ENCODE data around the gene NACC2.

The NACC2 gene

GRCh38 chr9:136023410-136024225 lies 71.5 kb downstream of the NACC2 start:
- Histone ChIP-seq H4K8ac (ENCODE audit: low read depth, low read length) (peak overlapping the region; percentile 89), H3K23ac (ENCODE audit: low read depth, low read length, poor library complexity) (peak overlapping the region; percentile 89), H3K4me1 (ENCODE audit: control insufficient read depth in 2 of 2, insufficient read depth in 1 of 2, low read depth in 1 of 2, low read length in 2 of 2) (peaks cover 0 to 12% of the 10 kb centered on the region in 2 donors), H2BK15ac (ENCODE audit: low read length) (no peak overlapping the region), H3K27ac (replicated peaks; ENCODE audit: low read length) (no peak overlapping the region), H2BK120ac (ENCODE audit: low read depth, low read length) (no peak overlapping the region), H2AFZ (ENCODE audit: low read length) (no peak overlapping the region), H4K91ac (ENCODE audit: low read depth, low read length, poor library complexity) (no peak overlapping the region), H3K18ac (ENCODE audit: low read length) (peak overlapping the region; percentile 53), H3K4me2 (ENCODE audit: insufficient read depth, low read length, poor library complexity, severe bottlenecking) (no peak overlapping the region), H3K9me3 (replicated peaks in 1 of 2; ENCODE audit: control insufficient read depth in 2 of 2, insufficient read depth in 1 of 2, low read depth in 1 of 2, low read length in 2 of 2) (peaks cover 5 to 15% of the 10 kb centered on the region in 2 donors), H3K4me3 (ENCODE audit: low read length in 2 of 2) (no peak overlapping the region), H3K14ac (ENCODE audit: low read length) (peak overlapping the region; percentile 86), H2BK12ac (ENCODE audit: low read length) (peak overlapping the region; percentile 66), H3K9ac (ENCODE audit: low read depth, low read length, poor library complexity) (peak overlapping the region; percentile 80), H3K4ac (ENCODE audit: low read length) (peak overlapping the region; percentile 91), H2AK5ac (ENCODE audit: low read depth, low read length) (peak overlapping the region; percentile 54), H3K27me3 (ENCODE audit: control insufficient read depth in 3 of 3, insufficient read depth in 3 of 3, low read depth in 1 of 3, low read length in 3 of 3) (no peaks in the 10 kb centered on the region), H3K79me1 (ENCODE audit: low read depth, low read length) (peaks cover 5% of the 10 kb centered on the region), H2BK5ac (ENCODE audit: low read length) (no peak overlapping the region), H3K36me3 (replicated peaks in 1 of 2; ENCODE audit: control insufficient read depth in 2 of 2, insufficient read depth in 2 of 2, low read length in 2 of 2) (no peaks in the 10 kb centered on the region)
- DNase-seq (ENCODE audit: low spot score), result no peak
- 100% methylated on average over 1 of the region's 16 CpGs; no CpG with 5 or more reads in 1 of the 2 donors for WGBS, 2 donors (ENCODE audit: extremely low coverage in 2 of 2, insufficient read length in 2 of 2, insufficient replicate concordance in 1 of 2)

- H3K4me3 ChIP-seq (ENCODE audit: low read length in 2 of 2), result no peak overlapping the region
- H3K36me3 ChIP-seq (replicated peaks in 1 of 2; ENCODE audit: control insufficient read depth in 2 of 2, insufficient read depth in 2 of 2, low read length in 2 of 2), result no peaks in the 10 kb centered on the region
- no peak overlapping the region for H3K4ac ChIP-seq (ENCODE audit: low read length)
- no CpG with 5 or more reads among the region's 22 CpGs for WGBS, 2 donors (ENCODE audit: extremely low coverage in 2 of 2, insufficient read length in 2 of 2, insufficient replicate concordance in 1 of 2)
- H3K4me1 ChIP-seq (ENCODE audit: control insufficient read depth in 2 of 2, insufficient read depth in 1 of 2, low read depth in 1 of 2, low read length in 2 of 2), result peaks cover 0 to 12% of the 10 kb centered on the region in 2 donors
- no peak overlapping the region for H4K8ac ChIP-seq (ENCODE audit: low read depth, low read length)
- H2BK15ac ChIP-seq (ENCODE audit: low read length), result no peak overlapping the region
- H3K4me2 ChIP-seq (ENCODE audit: insufficient read depth, low read length, poor library complexity, severe bottlenecking), result no peak overlapping the region
- no peak overlapping the region for H3K27ac ChIP-seq (replicated peaks; ENCODE audit: low read length)
- H3K14ac ChIP-seq (ENCODE audit: low read length), result no peak overlapping the region
- DNase-seq (ENCODE audit: low spot score), result no peak
- H2AK5ac ChIP-seq (ENCODE audit: low read depth, low read length), result peak overlapping the region; percentile 21
- H4K91ac ChIP-seq (ENCODE audit: low read depth, low read length, poor library complexity), result no peak overlapping the region
- H3K18ac ChIP-seq (ENCODE audit: low read length), result peak overlapping the region; percentile 32
- no peak overlapping the region for H2BK12ac ChIP-seq (ENCODE audit: low read length)
- no peak overlapping the region for H3K9ac ChIP-seq (ENCODE audit: low read depth, low read length, poor library complexity)
- no peak overlapping the region for H2AFZ ChIP-seq (ENCODE audit: low read length)
- peaks cover 2% of the 10 kb centered on the region for H3K79me1 ChIP-seq (ENCODE audit: low read depth, low read length)
- H3K23ac ChIP-seq (ENCODE audit: low read depth, low read length, poor library complexity), result peak overlapping the region; percentile 14
- peaks cover 5 to 12% of the 10 kb centered on the region in 2 donors for H3K9me3 ChIP-seq (replicated peaks in 1 of 2; ENCODE audit: control insufficient read depth in 2 of 2, insufficient read depth in 1 of 2, low read depth in 1 of 2, low read length in 2 of 2)
- H2BK5ac ChIP-seq (ENCODE audit: low read length), result no peak overlapping the region
- H2BK120ac ChIP-seq (ENCODE audit: low read depth, low read length), result no peak overlapping the region
- H3K27me3 ChIP-seq (ENCODE audit: control insufficient read depth in 3 of 3, insufficient read depth in 3 of 3, low read depth in 1 of 3, low read length in 3 of 3), result no peaks in the 10 kb centered on the region
Observed at GRCh38 chr9:136022731-136023409, 72.2 kb downstream of the NACC2 start.

- H3K18ac ChIP-seq (ENCODE audit: low read length), result peak overlapping the region; percentile 33
- peak overlapping the region; percentile 61 for H3K14ac ChIP-seq (ENCODE audit: low read length)
- H3K4me3 ChIP-seq (ENCODE audit: low read length in 2 of 2), result no peak overlapping the region
- peaks cover 0 to 12% of the 10 kb centered on the region in 2 donors for H3K4me1 ChIP-seq (ENCODE audit: control insufficient read depth in 2 of 2, insufficient read depth in 1 of 2, low read depth in 1 of 2, low read length in 2 of 2)
- no peak overlapping the region for H3K4ac ChIP-seq (ENCODE audit: low read length)
- H2BK5ac ChIP-seq (ENCODE audit: low read length), result peak overlapping the region; percentile 14
- no peak overlapping the region for H4K8ac ChIP-seq (ENCODE audit: low read depth, low read length)
- H3K9ac ChIP-seq (ENCODE audit: low read depth, low read length, poor library complexity), result peak overlapping the region; percentile 73
- H3K23ac ChIP-seq (ENCODE audit: low read depth, low read length, poor library complexity), result no peak overlapping the region
- no peaks in the 10 kb centered on the region for H3K27me3 ChIP-seq (ENCODE audit: control insufficient read depth in 3 of 3, insufficient read depth in 3 of 3, low read depth in 1 of 3, low read length in 3 of 3)
- H2BK12ac ChIP-seq (ENCODE audit: low read length), result peak overlapping the region; percentile 34
- H3K27ac ChIP-seq (replicated peaks; ENCODE audit: low read length), result no peak overlapping the region
- H3K36me3 ChIP-seq (replicated peaks in 1 of 2; ENCODE audit: control insufficient read depth in 2 of 2, insufficient read depth in 2 of 2, low read length in 2 of 2), result no peaks in the 10 kb centered on the region
- H4K91ac ChIP-seq (ENCODE audit: low read depth, low read length, poor library complexity), result no peak overlapping the region
- H3K79me1 ChIP-seq (ENCODE audit: low read depth, low read length), result peaks cover 8% of the 10 kb centered on the region
- H2BK120ac ChIP-seq (ENCODE audit: low read depth, low read length), result no peak overlapping the region
- no CpG with 5 or more reads among the region's 19 CpGs for WGBS, 2 donors (ENCODE audit: extremely low coverage in 2 of 2, insufficient read length in 2 of 2, insufficient replicate concordance in 1 of 2)
- no peak overlapping the region for H2AFZ ChIP-seq (ENCODE audit: low read length)
- no peak overlapping the region for H2BK15ac ChIP-seq (ENCODE audit: low read length)
- peaks cover 5 to 12% of the 10 kb centered on the region in 2 donors for H3K9me3 ChIP-seq (replicated peaks in 1 of 2; ENCODE audit: control insufficient read depth in 2 of 2, insufficient read depth in 1 of 2, low read depth in 1 of 2, low read length in 2 of 2)
- no peak overlapping the region for H2AK5ac ChIP-seq (ENCODE audit: low read depth, low read length)
- H3K4me2 ChIP-seq (ENCODE audit: insufficient read depth, low read length, poor library complexity, severe bottlenecking), result no peak overlapping the region
- no peak for DNase-seq (ENCODE audit: low spot score)
Observed at GRCh38 chr9:136021872-136022681, 73.0 kb downstream of the NACC2 start.

Data from neuronal stem cell (in vitro differentiated cells).